HEK293 (cell line): Measurements from ENCODE around the gene GNA12.

Source experiments
- FEZF1 ChIP-seq: fragments of 450-650 bp; formaldehyde crosslinking; IDR thresholded peaks from 2 replicates; pipeline ENCODE4 v1.5.1; 2016; ENCODE audit warnings: missing biosample characterization, missing genetic modification characterization
- GLI4 ChIP-seq: fragments of 450-650 bp; formaldehyde crosslinking; IDR thresholded peaks from 2 replicates; pipeline ENCODE4 v1.5.1; 2016; ENCODE audit warnings: missing biosample characterization, missing genetic modification characterization
- HOXA7 ChIP-seq: sonication (generic); formaldehyde crosslinking; IDR thresholded peaks from 2 replicates; pipeline ENCODE4 v1.8.1; 2022; ENCODE audit warnings: missing genetic modification reagents, borderline replicate concordance
- HOXD13 ChIP-seq: sonication (generic); formaldehyde crosslinking; IDR thresholded peaks from 2 replicates; pipeline ENCODE4 v1.8.0; 2022; ENCODE audit warnings: missing genetic modification reagents, borderline replicate concordance
- KLF9 ChIP-seq: fragments of 450-650 bp; formaldehyde crosslinking; IDR thresholded peaks from 2 replicates; pipeline ENCODE4 v1.5.1; 2016; ENCODE audit warnings: missing biosample characterization, missing genetic modification characterization, low read depth
- ZBTB10 ChIP-seq: fragments of 450-650 bp; formaldehyde crosslinking; IDR thresholded peaks from 2 replicates; pipeline ENCODE4 v1.5.1; 2016; ENCODE audit warnings: missing biosample characterization, missing genetic modification characterization
- ZBTB8A ChIP-seq: fragments of 450-650 bp; formaldehyde crosslinking; IDR thresholded peaks from 2 replicates; pipeline ENCODE4 v1.5.1; 2016; ENCODE audit warnings: missing biosample characterization, missing genetic modification characterization
- ZFP41 ChIP-seq: fragments of 450-650 bp; formaldehyde crosslinking; IDR thresholded peaks from 2 replicates; pipeline ENCODE4 v1.5.1; 2016; ENCODE audit warnings: missing biosample characterization, missing genetic modification characterization, borderline replicate concordance
- ZIC2 ChIP-seq: fragments of 450-650 bp; formaldehyde crosslinking; IDR thresholded peaks from 2 replicates; pipeline ENCODE4 v1.5.1; 2016; ENCODE audit warnings: missing biosample characterization, missing genetic modification characterization
- ZNF112 ChIP-seq: fragments of 450-650 bp; formaldehyde crosslinking; IDR thresholded peaks from 2 replicates; pipeline ENCODE4 v1.5.0; 2017; ENCODE audit warnings: missing biosample characterization, missing genetic modification characterization
- ZNF148 ChIP-seq: fragments of 450-650 bp; formaldehyde crosslinking; IDR thresholded peaks from 2 replicates; pipeline ENCODE4 v1.5.0; 2017; ENCODE audit warnings: missing biosample characterization, missing genetic modification characterization, borderline replicate concordance
- ZNF174 ChIP-seq: fragments of 450-650 bp; formaldehyde crosslinking; IDR thresholded peaks from 2 replicates; pipeline ENCODE4 v1.5.0; 2017; ENCODE audit warnings: missing biosample characterization, mild to moderate bottlenecking, missing genetic modification characterization
- ZNF19 ChIP-seq: fragments of 450-650 bp; formaldehyde crosslinking; IDR thresholded peaks from 2 replicates; pipeline ENCODE4; 2016; ENCODE audit warnings: missing biosample characterization, missing genetic modification characterization, low read depth
- ZNF239 ChIP-seq: fragments of 450-650 bp; formaldehyde crosslinking; IDR thresholded peaks from 2 replicates; pipeline ENCODE4 v1.5.1; 2016; ENCODE audit warnings: missing biosample characterization, missing genetic modification characterization
- ZNF292 ChIP-seq: fragments of 450-650 bp; formaldehyde crosslinking; IDR thresholded peaks from 2 replicates; pipeline ENCODE4 v1.5.1; 2016; ENCODE audit warnings: low read depth, missing biosample characterization, missing genetic modification characterization, borderline replicate concordance
- ZNF302 ChIP-seq: fragments of 450-650 bp; formaldehyde crosslinking; IDR thresholded peaks from 2 replicates; pipeline ENCODE4 v1.5.1; 2016; ENCODE audit warnings: missing biosample characterization, missing genetic modification characterization, low read depth
- ZNF423 ChIP-seq: fragments of 450-650 bp; formaldehyde crosslinking; IDR thresholded peaks from 2 replicates; pipeline ENCODE4 v1.5.1; 2016; ENCODE audit warnings: missing biosample characterization, missing genetic modification characterization
- ZNF426 ChIP-seq: fragments of 450-650 bp; formaldehyde crosslinking; IDR thresholded peaks from 2 replicates; pipeline ENCODE4 v1.5.1; 2017; ENCODE audit warnings: missing biosample characterization, missing genetic modification characterization, mild to moderate bottlenecking, inconsistent platforms, moderate library complexity
- ZNF433 ChIP-seq: fragments of 450-650 bp; formaldehyde crosslinking; IDR thresholded peaks from 2 replicates; pipeline ENCODE4 v1.5.1; 2016; ENCODE audit warnings: missing biosample characterization, missing genetic modification characterization, low read depth
- ZNF48 ChIP-seq: fragments of 450-650 bp; formaldehyde crosslinking; IDR thresholded peaks from 2 replicates; pipeline ENCODE4 v1.5.1; 2016; ENCODE audit warnings: missing biosample characterization, missing genetic modification characterization
- ZNF488 ChIP-seq: fragments of 450-650 bp; formaldehyde crosslinking; IDR thresholded peaks from 2 replicates; pipeline ENCODE4 v1.5.1; 2016; ENCODE audit warnings: missing biosample characterization, missing genetic modification characterization
- ZNF629 ChIP-seq: fragments of 450-650 bp; formaldehyde crosslinking; IDR thresholded peaks from 2 replicates; pipeline ENCODE4 v1.5.1; 2017; ENCODE audit warnings: missing biosample characterization, missing genetic modification characterization
- ZNF670 ChIP-seq: fragments of 450-650 bp; formaldehyde crosslinking; IDR thresholded peaks from 2 replicates; pipeline ENCODE4 v1.5.1; 2016; ENCODE audit warnings: missing biosample characterization, missing genetic modification characterization, low read depth
- ZNF76 ChIP-seq: fragments of 450-650 bp; formaldehyde crosslinking; IDR thresholded peaks from 2 replicates; pipeline ENCODE4; 2016; ENCODE audit warnings: low read depth, missing biosample characterization, missing genetic modification characterization, borderline replicate concordance
- ZSCAN16 ChIP-seq: fragments of 450-650 bp; formaldehyde crosslinking; IDR thresholded peaks from 2 replicates; pipeline ENCODE4 v1.5.1; 2016; ENCODE audit warnings: missing biosample characterization, missing genetic modification characterization
- ZSCAN18 ChIP-seq: fragments of 450-650 bp; formaldehyde crosslinking; IDR thresholded peaks from 2 replicates; pipeline ENCODE4 v1.5.1; 2016; ENCODE audit warnings: missing biosample characterization, missing genetic modification characterization
- TF ChIP-seq, protein P1 (sequence below): fragments of 450-650 bp; formaldehyde crosslinking; IDR thresholded peaks from 2 replicates; pipeline ENCODE4 v1.5.1; 2016; ENCODE audit warnings: missing biosample characterization, missing genetic modification characterization
- TF ChIP-seq, protein P2 (sequence below): fragments of 450-650 bp; formaldehyde crosslinking; IDR thresholded peaks from 2 replicates; pipeline ENCODE4 v1.5.1; 2016; ENCODE audit warnings: missing biosample characterization, missing genetic modification characterization
- TF ChIP-seq, protein P3 (sequence below): sonication (generic); formaldehyde crosslinking; IDR thresholded peaks from 2 replicates; pipeline ENCODE4 v1.8.1; 2022; ENCODE audit warnings: mild to moderate bottlenecking, moderate library complexity, missing genetic modification reagents

Gene GNA12

GRCh38 chr7:2807845-2808772, 36.0 kb downstream of the GNA12 start (continued):
- TF ChIP-seq ZNF670 (tag by site-specific recombination) (no peak), ZNF239 (tag by site-specific recombination) (no peak), ZBTB8A (tag by site-specific recombination) (peak; percentile 38; the same call in 1 of the 2 replicates), FEZF1 (tag by site-specific recombination) (peak; percentile 58), HOXA7 (CRISPR knock-in tag) (no peak), ZNF112 (tag by site-specific recombination) (no peak), ZNF48 (tag by site-specific recombination) (no peak), ZBTB10 (tag by site-specific recombination) (no peak), ZIC2 (tag by site-specific recombination) (no peak), ZNF76 (tag by site-specific recombination) (no peak), ZNF174 (no peak), HOXD13 (CRISPR knock-in tag) (no peak), KLF9 (tag by site-specific recombination) (no peak), ZNF19 (tag by site-specific recombination) (no peak), ZSCAN18 (tag by site-specific recombination) (no peak), ZNF148 (tag by site-specific recombination) (no peak), ZNF629 (tag by site-specific recombination) (0 out of 2 replicates have a peak, but pooled peaks have one; percentile 17), ZNF433 (tag by site-specific recombination) (no peak), ZNF488 (no peak), ZNF302 (tag by site-specific recombination) (no peak), ZFP41 (tag by site-specific recombination) (no peak), ZSCAN16 (no peak), GLI4 (no peak), ZNF423 (tag by site-specific recombination) (no peak), ZNF426 (no peak), ZNF292 (tag by site-specific recombination) (no peak)
- TF ChIP-seq, protein P1, sequence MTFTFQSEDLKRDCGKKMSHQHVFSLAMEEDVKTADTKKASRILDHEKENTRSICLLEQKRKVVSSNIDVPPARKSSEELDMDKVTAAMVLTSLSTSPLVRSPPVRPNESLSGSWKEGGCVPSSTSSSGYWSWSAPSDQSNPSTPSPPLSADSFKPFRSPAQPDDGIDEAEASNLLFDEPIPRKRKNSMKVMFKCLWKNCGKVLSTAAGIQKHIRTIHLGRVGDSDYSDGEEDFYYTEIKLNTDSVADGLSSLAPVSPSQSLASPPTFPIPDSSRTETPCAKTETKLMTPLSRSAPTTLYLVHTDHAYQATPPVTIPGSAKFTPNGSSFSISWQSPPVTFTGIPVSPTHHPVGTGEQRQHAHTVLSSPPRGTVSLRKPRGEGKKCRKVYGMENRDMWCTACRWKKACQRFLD: no peak
- TF ChIP-seq, protein P2, sequence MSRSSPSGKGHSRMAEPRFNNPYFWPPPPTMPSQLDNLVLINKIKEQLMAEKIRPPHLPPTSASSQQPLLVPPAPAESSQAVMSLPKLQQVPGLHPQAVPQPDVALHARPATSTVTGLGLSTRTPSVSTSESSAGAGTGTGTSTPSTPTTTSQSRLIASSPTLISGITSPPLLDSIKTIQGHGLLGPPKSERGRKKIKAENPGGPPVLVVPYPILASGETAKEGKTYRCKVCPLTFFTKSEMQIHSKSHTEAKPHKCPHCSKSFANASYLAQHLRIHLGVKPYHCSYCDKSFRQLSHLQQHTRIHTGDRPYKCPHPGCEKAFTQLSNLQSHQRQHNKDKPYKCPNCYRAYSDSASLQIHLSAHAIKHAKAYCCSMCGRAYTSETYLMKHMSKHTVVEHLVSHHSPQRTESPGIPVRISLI: no peak
- TF ChIP-seq, protein P3, sequence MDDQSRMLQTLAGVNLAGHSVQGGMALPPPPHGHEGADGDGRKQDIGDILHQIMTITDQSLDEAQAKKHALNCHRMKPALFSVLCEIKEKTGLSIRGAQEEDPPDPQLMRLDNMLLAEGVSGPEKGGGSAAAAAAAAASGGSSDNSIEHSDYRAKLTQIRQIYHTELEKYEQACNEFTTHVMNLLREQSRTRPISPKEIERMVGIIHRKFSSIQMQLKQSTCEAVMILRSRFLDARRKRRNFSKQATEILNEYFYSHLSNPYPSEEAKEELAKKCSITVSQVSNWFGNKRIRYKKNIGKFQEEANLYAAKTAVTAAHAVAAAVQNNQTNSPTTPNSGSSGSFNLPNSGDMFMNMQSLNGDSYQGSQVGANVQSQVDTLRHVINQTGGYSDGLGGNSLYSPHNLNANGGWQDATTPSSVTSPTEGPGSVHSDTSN (CRISPR knock-in tag): no peak
